Activated naive CD4-positive, alpha-beta T cell treated with Interleukin-2 at 50 U/mL for 16 hours (primary cell): ENCODE measurements around the gene TCEA2.
"Not testable (repeated sequence)": the region's sequence is repeated elsewhere in the genome, so short reads cannot be mapped to it uniquely, and the experiment has no call there.

Experiments used
- DNase-seq: peaks from one replicate; pipeline ENCODE4 v3.0.0-alpha.2; 2020

The TCEA2 gene

GRCh38 chr20:64111841-64112641 is 49.0 kb downstream of the TCEA2 start:
- no peak for DNase-seq

DNA sequence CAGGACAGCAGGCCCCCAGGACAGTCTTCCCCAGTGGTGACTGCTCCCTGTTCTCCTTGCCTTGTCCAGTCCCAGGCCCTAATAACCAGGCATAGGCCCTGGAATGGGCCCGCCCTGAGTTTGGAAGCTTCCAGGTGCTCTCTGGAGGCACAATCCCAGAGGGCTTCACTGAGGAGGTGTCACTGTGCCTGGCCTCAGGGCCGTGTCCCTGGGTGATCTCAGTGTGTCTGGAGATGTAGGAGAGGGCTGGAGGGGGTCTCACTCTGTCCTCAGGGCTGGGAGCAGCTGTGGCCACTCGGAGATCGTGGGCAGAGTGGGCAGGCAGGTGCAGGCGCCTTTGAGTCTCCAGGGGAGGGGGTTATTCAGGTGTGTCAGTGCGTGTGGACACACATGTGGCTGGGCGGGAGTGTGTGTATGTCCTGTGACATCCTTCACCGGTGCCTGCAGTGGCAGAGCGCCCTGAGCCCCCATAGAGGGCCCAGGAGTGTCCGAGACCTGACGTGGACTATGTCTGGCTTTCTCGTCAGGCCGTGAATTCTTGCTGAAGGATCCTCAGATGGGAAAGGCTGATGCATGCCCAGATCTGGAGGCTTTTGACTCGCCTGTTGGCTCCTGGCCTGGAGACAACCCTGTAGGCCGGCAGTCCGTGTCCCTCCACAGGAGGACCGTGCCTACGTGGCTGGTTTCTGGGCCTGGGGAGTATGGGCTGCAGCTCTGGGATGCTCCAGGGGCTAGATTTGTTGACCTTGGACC is 49.9 kb downstream of the TCEA2 start:
- DNase-seq = no peak

GRCh38 chr20:64113444-64113775 is 50.4 kb downstream of the TCEA2 start:
- DNase-seq = no peak

- DNase-seq = no peak
Measured at GRCh38 chr20:64113796-64114355, 50.9 kb downstream of the TCEA2 start.

- no peak for DNase-seq
Measured at GRCh38 chr20:64114356-64114971, 51.5 kb downstream of the TCEA2 start.

GRCh38 chr20:64115171-64115911 is 52.3 kb downstream of the TCEA2 start:
- DNase-seq = no peak

DNA sequence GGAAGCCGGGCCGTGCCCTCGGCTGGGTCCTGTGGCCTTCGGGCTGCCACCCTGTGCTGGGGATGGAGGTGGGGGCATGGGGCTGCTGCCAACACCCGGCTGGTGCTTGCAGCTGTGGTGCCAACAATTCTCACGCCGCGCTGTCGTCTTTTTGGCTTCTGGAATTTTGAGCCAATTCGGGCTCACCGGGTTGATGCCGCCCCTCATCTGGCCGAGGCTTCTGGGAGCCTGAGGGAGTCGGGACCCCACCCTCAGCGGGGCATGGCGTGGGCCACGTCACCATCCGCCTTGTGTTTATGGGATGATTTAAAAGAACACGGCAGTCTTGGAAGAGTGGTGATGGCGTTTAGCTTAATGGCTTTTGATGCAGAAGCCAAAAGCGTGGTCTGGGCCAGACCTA is 53.0 kb downstream of the TCEA2 start:
- DNase-seq = no peak

- DNase-seq = no peak
Measured at GRCh38 chr20:64116541-64117431, 53.8 kb downstream of the TCEA2 start.

DNA sequence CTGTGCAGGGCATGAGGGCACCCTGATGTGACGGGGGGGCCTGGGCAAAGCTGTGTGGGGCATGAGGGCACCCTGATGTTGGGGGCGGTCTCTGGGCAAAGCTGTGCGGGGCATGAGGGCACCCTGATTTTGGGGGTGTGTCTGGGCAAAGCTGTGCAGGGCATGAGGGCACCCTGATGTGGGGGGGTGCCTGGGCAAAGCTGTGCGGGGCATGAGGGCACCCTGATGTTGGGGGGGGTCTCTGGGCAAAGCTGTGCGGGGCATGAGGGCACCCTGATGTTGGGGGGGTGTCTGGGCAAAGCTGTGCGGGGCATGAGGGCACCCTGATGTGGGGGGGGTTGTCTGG is 54.4 kb downstream of the TCEA2 start:
- DNase-seq = not testable (repeated sequence)

GRCh38 chr20:64119301-64119680 is 56.3 kb downstream of the TCEA2 start:
- DNase-seq = no peak

DNA sequence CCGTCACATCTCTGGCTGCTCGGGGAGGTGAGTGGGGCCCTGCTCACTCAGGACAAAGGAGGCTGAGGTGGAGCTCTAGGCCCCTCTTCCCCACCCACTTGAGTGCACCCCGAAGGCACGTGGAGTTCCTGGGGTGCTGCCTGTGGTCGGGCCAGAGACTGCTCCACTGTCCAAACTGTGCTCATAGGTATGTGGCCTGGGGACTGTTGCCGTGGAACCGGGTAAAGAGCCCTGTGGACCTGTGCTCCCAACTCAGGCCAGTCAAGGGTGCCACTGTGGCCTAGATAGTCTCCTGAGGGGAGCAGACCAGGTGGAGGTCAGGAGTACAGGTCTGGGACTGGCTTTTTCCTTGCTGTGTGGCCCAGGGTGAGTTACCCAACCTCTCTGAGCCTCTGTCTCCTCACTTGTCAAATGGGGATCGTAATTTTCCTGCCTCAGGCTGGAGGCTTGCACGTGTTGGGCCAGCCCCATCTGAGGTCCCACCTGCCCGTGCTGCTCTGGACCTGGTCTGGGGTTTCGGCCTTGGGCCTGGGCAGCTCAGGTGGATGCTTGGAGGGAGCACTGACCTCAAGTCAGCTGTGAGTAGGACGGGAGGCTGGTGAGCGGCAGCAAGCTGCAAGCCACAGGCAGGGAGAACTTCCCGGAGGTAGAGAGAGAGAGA is 56.8 kb downstream of the TCEA2 start:
- DNase-seq = no peak

DNA sequence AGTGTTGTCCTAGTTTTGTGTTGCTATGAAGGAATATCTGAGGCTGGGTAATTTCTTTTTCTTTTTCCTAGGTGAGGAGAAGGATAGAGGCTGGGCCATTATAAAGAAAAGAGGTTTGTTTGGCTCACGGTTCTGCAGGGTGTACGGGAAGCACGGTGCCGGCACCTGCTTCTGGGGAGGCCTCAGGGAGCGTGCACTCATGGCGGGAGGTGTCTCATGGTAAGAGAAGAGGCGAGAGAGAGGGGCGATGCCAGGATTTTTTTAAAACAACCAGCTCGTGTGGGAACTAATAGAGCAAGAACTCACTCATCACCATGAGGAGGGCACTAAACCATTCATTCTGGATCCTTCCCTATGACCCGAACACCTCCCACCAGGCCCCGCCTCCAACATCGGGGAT is 58.6 kb downstream of the TCEA2 start:
- DNase-seq = no peak
